Measurements from ENCODE around the gene LYZL2. TPM values are rescaled to one million over a fixed set of nuclear protein-coding genes. Genes with fewer than 3 reads are reported as not detected.

LYZL2 gene
- total RNA-seq, 4 donors from 2014 or later = not detected

GRCh38 chr10:30586828-30587227 lies 42.7 kb downstream of the LYZL2 start:
- no peak for TF ChIP-seq POLR2A (IDR thresholded peaks at IDR 0.05)
- no peak for TF ChIP-seq CTCF (IDR thresholded peaks at IDR 0.05)
- no peak overlapping the region for H3K4me3 ChIP-seq
- H3K27ac ChIP-seq = no peak overlapping the region
- 86 to 95% methylated on average over 2 of the region's 2 CpGs for WGBS, 2 donors
- intact Hi-C loops (cut with DNase I) = no loop called here
- no peaks in the 10 kb centered on the region for H3K9me3 ChIP-seq
- H3K27me3 ChIP-seq = no peaks in the 10 kb centered on the region
- no peaks in the 10 kb centered on the region for H3K36me3 ChIP-seq
- H3K4me1 ChIP-seq = peaks cover 10 to 21% (median 12%) of the 10 kb centered on the region in 3 donors
- no peak for DNase-seq

GRCh38 chr10:30583778-30584415 lies 45.7 kb downstream of the LYZL2 start:
- Histone ChIP-seq H3K27me3 (no peaks in the 10 kb centered on the region), H3K4me1 (peaks cover 10 to 29% (median 12%) of the 10 kb centered on the region in 3 donors), H3K4me3 (peak overlapping the region; percentile 21 to 55 (median 30)), H3K9me3 (no peaks in the 10 kb centered on the region), H3K36me3 (no peaks in the 10 kb centered on the region), H3K27ac (peak overlapping the region; percentile 62 to 85 (median 75))
- intact Hi-C loops (cut with DNase I) = no loop called here
- no peak for DNase-seq
- 24 to 31% methylated on average over 13 to 15 of the region's 15 CpGs for WGBS, 2 donors
- no peak for TF ChIP-seq POLR2A (IDR thresholded peaks at IDR 0.05)
- TF ChIP-seq CTCF (IDR thresholded peaks at IDR 0.05) = no peak

- Histone ChIP-seq H3K27me3 (peaks cover 0 to 3% (median 0%) of the 10 kb centered on the region in 4 donors), H3K9me3 (no peaks in the 10 kb centered on the region), H3K27ac (no peak overlapping the region), H3K4me3 (no peak overlapping the region), H3K36me3 (no peaks in the 10 kb centered on the region), H3K4me1 (peaks cover 9 to 31% (median 10%) of the 10 kb centered on the region in 3 donors)
- WGBS, 2 donors = 31 to 44% methylated on average over 3 of the region's 3 CpGs
- TF ChIP-seq CTCF (IDR thresholded peaks at IDR 0.05) (peak; percentile 35 to 72 (median 54)), POLR2A (IDR thresholded peaks at IDR 0.05) (no peak)
- intact Hi-C loops (cut with DNase I) = no loop called here
- no peak for DNase-seq
Measured at GRCh38 chr10:30581779-30582380, 47.7 kb downstream of the LYZL2 start.

- Histone ChIP-seq H3K36me3 (no peaks in the 10 kb centered on the region), H3K9me3 (no peaks in the 10 kb centered on the region), H3K27me3 (peaks cover 0 to 7% (median 0%) of the 10 kb centered on the region in 4 donors), H3K27ac (no peak overlapping the region), H3K4me1 (peaks cover 9 to 31% (median 10%) of the 10 kb centered on the region in 3 donors), H3K4me3 (no peak overlapping the region)
- no peak for DNase-seq
- 78 to 87% methylated on average over 5 of the region's 5 CpGs for whole genome bisulfite sequencing, 2 donors
- TF ChIP-seq POLR2A (IDR thresholded peaks at IDR 0.05) (no peak), CTCF (IDR thresholded peaks at IDR 0.05) (no peak)
- intact Hi-C loops (cut with DNase I) = no loop called here
Measured at GRCh38 chr10:30580676-30581075, 48.9 kb downstream of the LYZL2 start.

GRCh38 chr10:30580241-30580640 lies 49.3 kb downstream of the LYZL2 start:
- Histone ChIP-seq H3K27me3 (peaks cover 0 to 9% (median 0%) of the 10 kb centered on the region in 4 donors), H3K4me3 (no peak overlapping the region), H3K36me3 (no peaks in the 10 kb centered on the region), H3K27ac (no peak overlapping the region), H3K4me1 (peaks cover 9 to 31% (median 10%) of the 10 kb centered on the region in 3 donors), H3K9me3 (no peaks in the 10 kb centered on the region)
- 82 to 96% methylated on average over 7 of the region's 7 CpGs for WGBS, 2 donors
- intact Hi-C loops (cut with DNase I) = no loop called here
- TF ChIP-seq POLR2A (IDR thresholded peaks at IDR 0.05) = no peak
- no peak for TF ChIP-seq CTCF (IDR thresholded peaks at IDR 0.05)
- DNase-seq = no peak

Data from esophagus squamous epithelium (tissue), 5 donors.